Hepatocyte (in vitro differentiated cells): ENCODE data around the gene OR2G6.
"Not testable (repeated sequence)": the region's sequence is repeated elsewhere in the genome, so short reads cannot be mapped to it uniquely, and the experiment has no call there.

Experiments
- CTCF ChIP-seq: fragments of 200-600 bp; sonication (generic); IDR thresholded peaks from 2 replicates; pipeline ENCODE4 v1.5.1; 2016; ENCODE audit warnings: antibody characterized with exemption, mild to moderate bottlenecking; ENCODE audit not compliant: poor library complexity
- EZH2phosphoT487 ChIP-seq: fragments of 200-600 bp; sonication (generic); IDR thresholded peaks from one replicate; pipeline ENCODE4 v1.6.1; 2018; ENCODE audit warnings: antibody characterized with exemption, mild to moderate bottlenecking, low read depth, moderate library complexity; ENCODE audit not compliant: unreplicated experiment, severe bottlenecking

DNA sequence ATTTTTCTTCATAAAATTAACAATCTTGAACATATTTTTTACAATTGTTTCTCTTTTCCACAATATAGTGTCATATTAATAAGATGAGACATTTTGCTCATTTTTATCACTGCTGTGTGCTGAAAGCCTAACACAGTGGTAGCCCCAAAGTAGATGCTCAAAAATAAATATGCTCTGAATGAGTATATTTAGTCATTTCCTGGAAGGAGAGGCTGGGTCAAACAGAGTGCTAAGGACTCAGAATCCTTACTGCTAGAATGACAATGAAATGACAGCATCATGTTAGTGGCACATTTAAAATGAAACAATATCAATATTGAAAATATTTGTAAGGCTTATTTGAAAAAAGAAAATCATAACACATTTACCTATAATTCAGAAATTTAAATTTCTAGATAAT lies 29.6 kb downstream of the OR2G6 start:
- TF ChIP-seq CTCF, EZH2phosphoT487: not testable (repeated sequence)
